Measurements from ENCODE around the gene NPHP4.
A peak's percentile ranks its signal among the peaks of the same experiment; 100 is the strongest.

Gene NPHP4

DNA sequence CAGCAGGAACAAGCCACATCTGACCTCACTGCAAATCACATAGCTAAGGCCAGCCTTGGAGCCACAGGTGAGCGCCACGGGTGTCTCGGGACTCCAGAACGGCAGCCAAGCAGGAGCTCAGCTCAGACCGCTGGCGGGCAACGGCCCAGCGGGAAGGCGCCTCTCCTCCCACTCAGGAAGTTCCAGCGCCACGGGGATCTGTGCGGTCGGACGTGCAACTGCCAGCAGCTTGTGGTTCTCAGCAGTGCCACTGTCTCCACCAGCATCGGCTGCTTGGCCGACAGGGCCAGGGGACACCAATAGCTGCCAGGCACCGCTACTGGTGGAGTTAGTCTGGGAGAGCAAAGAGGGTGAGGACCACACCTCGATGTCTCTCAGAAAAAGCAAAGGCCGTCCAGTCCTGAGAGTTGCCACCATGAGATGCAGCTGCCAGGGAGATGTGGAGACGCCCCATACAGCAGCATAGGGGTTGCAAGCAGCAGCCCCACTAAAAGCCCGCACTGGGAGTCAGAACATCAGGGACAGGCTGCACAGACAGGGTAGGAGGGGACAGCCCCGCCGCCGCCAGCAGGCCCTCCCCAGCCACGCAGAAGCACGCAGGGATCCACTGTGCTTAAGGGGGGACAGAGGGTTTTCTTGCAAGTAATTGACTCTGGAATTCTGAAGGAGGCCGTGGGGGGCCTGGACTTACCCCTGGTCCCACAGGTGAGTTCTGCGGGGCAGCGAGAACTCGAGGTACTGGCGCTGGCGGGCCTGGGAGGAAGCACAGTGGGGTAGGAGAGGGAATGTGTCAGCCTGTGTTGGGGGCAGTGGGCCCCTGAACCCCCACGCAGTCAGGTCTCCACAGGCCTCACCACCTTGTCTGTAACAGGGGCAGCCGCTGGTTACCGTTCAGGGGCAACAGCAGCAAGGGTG is 83.5 kb downstream of the NPHP4 start:
- no peak for DNase-seq

DNA sequence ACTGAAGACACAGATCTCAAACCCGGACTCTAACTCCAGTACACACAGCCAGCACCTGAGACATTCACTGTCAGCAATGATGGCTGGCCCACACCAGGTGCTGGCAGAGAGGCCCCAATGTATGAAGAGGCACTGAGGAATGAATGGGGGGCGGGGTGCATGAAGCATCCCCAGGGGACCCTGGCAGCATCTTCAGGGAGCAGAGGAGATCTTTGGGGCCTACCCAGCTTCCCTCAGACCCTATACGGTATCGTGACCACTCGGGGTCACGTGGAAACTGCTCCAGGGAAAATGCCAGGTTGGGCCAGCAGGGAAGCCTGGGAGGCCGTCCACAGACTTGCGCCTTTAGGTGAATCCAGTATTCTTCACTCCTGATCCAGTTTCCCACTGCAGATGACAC is 84.3 kb downstream of the NPHP4 start:
- DNase-seq: no peak

GRCh38 chr1:5907386-5907785 is 84.8 kb downstream of the NPHP4 start:
- no peak for DNase-seq

DNA sequence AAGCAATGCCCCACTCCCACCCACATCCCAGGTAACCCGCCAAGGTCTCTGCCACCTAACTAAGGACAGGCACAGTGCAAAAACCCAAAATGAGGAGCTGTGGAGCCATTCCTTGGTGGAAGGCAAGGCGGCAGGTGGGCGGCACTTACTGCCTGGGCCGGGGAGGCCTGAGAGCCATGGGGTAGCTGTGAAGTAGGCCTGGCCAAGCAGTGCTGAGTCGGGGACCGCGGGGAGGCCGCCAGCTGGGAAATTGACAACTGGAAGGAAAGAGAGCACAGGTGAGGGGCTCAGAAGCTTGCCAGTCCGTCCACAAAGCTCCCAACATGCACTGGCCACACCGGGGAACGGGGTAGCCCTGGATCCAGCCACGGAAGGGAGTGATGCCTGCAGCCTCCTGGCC is 85.3 kb downstream of the NPHP4 start:
- no peak for DNase-seq

DNA sequence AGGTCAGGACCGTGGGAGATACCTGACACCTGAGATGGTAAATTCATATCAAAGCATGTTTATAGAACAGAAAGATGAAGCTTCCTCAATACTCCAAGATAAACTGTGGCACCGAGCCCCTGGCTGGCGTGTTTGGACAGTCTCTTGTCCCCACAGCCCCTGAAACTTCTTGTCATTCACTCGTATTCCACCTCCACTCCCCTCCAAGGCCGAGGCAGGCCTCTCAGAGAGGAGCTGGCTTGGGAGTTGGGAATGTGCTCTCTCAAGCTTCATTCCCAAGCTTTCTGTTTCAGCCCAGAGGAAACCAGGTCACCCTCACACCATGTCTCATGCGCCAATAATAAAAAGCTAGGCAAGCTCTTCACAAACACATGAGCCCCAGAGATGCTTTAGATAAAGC is 86.1 kb downstream of the NPHP4 start:
- DNase-seq: no peak

- DNase-seq: no peak
These were observed 86.8 kb downstream of the NPHP4 start for GRCh38 chr1:5905436-5905835.

GRCh38 chr1:5904551-5904950 is 87.7 kb downstream of the NPHP4 start:
- no peak for DNase-seq

DNA sequence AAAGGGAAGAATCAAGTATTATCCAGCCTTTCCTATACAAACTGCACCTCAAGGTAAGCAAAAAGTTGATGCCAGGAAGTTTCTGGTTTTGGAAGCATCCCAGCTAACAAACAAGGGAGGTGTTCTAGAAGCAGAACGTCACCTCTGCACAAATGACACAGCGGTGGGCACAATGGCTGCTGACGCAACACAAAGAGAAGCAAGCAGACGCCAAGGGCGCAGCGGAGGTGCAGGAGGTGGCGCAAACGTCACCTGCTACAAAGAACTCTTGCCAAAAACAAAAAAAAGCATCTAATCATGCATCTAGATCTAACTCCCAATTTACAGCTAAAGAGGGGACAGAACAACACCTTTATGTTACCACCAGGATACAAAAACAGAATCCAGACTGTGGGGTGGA is 88.5 kb downstream of the NPHP4 start:
- DNase-seq: no peak

DNA sequence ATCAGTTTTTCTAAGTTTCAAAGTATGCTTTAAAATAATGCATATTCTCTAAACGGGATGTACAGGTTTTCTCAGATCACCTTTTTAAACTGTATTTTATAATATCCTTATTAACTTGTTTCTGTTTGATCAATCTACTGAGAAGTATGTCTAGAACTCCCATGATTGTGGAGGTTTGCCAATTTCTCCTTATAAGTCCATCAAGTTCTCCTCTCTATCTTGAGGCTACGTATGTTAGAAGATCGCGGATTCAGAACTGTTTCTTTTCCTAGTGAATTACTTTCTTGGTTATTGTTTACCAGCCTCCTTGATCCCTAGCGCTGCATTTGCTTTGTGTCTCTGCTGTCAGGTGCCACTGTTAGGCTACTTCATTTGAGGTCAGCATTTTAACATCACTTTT is 89.2 kb downstream of the NPHP4 start:
- no peak for DNase-seq

DNA sequence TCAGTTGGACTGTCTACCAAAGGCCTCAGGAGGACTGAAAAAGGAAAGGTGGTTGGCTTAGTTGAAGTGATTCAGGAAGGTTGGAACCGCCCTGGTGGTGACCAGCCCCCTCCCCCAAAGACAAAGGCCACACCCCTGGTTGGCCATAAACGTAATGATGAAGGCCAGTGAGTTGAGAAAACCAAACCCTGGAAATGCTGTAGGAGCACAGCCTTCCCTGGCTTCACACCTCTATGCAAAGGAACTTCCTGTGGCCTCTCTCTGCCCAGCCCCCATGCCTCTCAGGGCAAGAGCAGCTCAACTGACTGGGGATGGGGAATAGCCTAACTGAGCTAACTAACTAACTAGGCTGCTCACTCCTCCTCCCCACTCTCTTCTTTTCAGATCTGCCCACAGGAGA is 90.4 kb downstream of the NPHP4 start:
- no peak for DNase-seq

- DNase-seq: no peak
These were observed 91.1 kb downstream of the NPHP4 start for GRCh38 chr1:5901150-5901549.

DNA sequence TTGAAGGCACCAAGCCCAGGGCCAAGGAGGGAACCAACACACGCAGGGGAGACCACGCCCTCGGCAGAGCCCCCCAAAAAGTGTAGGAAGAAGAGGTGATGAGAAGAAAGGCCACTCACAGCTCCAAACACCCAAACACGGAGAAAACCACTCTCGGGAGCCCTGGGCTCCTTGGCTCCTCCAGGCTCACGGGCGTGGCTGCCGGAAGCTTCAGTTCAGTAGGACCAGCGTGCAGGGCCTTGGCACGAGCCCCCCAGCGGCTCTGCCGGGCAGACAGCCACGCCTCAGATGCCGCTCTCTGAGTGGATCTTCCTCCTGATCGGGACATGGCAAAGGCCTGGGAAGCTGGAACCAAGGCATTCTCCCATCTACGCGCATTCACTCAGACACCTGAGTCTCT is 94.0 kb downstream of the NPHP4 start:
- no peak for DNase-seq

DNA sequence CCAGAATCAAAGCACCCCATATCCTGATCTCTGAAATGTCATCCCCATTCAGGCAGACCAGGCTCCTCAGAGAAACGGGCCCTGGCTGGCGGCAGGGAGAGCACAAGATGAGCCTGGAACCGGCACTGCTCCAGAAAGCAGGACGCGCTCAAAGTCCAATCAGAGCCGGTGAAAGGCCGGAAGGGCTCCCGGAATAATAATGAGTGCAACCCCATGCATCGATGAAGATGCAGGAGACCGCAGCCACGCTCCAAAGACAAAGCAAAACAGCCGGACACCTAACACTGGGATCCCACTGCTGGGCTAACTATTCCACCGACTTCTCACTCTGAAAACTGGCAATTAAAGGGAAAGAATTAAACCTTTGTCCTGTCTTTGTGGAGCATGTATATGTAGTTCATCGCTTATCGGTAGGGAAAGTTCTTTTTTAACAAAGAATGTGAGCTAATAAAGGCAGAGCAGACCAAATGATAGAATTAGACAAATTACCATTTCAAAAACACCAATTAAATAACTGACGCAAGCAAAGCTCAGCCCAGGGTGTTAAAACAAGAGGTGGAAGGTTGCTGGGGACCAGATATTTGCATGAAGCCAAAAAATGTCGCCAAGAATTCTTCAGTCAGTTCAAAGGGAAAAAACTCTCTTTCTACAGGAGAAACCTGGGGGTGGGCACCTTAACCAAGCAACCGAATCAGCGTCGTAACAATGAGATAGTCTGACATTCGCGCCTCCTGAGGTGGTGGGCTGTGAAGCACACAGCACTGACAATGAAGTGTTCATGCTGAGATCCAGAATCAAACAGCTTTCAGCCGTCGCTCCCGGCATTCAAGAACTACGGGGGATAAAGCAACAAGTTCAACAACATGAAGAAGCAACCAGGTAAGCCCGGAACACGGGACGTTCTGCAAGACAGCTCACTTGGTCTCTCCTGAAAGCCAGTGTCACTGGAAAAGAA is 95.2 kb downstream of the NPHP4 start:
- no peak for DNase-seq

- DNase-seq: no peak
These were observed 96.5 kb downstream of the NPHP4 start for GRCh38 chr1:5895446-5896406.

- peak in 1 of 2 experiments; percentile 28 for DNase-seq
These were observed 98.4 kb downstream of the NPHP4 start for GRCh38 chr1:5893699-5894278.

DNA sequence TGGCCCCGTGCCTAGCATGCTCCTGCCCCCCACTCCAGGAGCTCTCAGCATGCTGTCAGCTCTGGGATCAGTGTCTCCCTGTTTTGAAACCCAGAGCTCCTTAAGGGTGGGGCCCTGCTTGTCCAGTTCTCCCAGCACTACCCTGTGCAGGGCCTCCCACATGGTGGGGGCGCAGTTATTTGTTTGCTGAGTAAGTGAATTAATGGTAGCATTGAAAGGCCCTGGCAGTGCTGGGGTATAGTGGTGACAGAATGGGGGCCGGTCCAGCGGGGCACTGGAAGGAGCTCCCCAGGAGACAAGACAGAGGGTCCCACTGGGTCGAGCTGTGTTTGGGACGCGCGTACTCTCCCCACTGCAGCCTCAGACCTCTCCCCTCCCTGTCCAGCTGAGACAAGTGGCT is 99.9 kb downstream of the NPHP4 start:
- no peak for DNase-seq

- DNase-seq: no peak
These were observed 100.5 kb downstream of the NPHP4 start for GRCh38 chr1:5891736-5892135.

DNA sequence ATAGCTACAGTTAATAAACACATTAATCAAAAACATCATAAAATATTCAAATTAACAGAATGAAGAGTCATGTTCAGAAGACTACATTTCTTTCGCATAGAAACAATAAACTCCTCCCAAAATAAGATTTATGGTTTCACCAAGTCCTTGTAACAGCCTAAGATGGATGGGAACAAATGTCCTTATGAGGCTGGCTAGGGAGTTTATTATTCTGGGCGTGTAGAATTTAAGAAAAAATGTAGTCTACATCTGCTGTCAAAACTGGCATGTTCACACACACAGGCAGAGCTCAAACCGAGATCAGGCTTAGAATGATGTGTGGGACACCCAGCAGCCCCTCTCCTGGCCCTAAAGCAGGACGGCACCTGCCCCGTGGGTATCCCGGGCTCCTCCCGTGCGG is 101.1 kb downstream of the NPHP4 start:
- DNase-seq: no peak

DNA sequence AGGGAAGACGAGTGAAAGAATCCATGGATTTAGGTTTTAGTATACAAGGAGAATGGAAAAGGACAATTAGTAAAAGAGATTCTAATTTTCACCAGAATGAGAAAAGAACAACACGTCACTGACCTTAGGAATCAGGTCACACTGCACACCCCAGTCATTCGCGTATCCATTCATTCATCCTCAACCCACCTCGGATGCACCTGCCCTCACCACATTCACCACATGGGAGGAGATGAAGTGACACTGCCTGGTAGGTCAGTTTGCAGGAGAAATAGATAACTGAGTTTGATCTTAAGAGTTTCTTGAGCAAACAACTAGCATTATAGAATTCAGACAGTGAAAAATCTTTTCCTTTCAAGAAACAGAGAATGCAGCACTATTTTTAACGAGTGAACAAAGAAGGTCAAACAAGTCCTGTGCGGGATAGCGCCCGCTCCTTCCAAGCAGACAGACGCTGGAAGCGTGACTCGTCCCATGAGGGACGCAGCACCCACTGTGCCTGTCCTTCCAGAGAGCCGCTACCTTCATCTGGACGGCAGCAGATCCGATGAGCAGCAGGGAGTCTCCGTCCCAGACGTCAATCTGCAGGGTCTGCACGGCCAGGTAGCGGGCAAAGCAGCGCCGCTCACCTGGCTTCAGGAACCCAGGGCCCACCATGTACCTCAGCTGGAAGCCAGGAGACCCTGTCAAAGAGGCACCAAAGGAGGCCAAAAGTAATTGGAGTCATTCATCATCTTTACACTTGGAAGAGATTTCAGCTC is 101.7 kb downstream of the NPHP4 start:
- no peak for DNase-seq

DNA sequence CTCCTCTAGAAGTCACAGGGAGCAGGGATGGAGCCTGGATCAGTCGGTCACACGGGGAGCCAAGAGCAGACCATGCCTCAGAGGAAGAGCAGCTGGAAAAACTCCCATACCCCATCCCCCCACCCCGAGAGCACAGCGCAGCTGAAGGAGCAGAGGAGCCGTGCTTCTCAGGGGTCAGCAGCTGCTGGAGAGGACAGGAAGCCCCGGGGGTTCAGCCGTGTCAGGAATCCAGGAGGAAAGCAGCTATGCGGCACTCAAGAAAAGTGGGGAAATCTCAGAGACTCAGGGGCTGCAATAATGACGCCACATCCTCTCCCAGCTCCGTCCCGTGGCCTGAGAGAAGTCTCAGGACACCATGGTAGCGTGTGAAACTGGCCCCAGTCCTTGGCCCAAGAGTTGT is 102.3 kb downstream of the NPHP4 start:
- no peak for DNase-seq

DNA sequence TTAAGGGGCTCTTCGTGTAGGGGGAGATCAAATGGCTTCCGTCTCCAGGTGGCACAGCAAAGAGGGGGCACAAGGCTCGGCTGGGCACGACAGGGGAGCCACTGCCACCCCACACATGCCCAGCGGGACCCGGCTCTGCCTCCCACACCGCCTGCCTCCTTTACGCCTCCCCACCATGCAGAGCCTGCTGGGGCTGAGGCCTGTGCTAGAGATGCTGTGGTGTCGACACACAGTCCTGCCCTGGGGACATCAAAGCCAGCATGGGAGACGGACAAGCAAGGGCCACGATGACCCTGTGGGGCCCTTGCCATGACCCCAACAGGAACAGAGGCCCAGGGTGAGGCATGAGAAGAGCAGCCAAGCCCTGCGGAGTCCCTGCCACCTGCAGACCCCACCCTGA is 102.8 kb downstream of the NPHP4 start:
- DNase-seq: no peak
